Measurements from ENCODE around the gene NTRK3. TPM values are rescaled to one million over a fixed set of nuclear protein-coding genes. Genes with fewer than 3 reads are reported as not detected.

The NTRK3 gene
- total and polyA plus RNA-seq, 3 donors from 2014 or later = 10.7 to 40.6 (median 24.6) TPM

DNA sequence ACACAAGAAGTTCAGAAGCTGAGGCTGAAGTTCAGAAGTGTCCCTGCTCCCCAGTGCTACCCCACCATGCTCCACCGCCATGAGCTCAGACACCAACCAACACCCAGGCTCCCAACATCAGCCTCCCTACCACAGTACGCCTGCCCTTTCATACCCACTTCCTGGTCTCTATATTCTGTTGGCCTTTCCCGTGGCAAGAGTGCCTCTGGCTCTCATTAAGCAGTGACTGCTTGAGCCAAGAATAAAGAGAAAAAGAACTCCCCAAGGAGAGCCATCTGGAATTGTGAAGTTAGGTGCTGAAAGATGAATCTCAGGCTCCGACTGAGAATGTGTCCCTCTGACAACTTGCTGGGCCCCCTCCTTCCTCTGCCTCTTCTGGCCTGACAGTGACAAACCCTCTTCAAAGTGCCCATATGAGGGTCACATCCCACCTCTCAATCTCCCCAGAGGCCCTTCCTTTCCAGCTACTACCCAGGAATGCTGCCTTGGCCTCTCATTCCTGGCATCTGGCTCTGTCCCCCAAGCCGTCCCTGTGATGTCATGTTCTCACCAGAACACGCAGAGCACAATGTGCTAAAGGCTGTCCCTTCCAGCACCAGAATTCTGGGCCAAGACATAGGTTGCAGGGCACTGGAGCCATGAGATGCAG is 306.8 kb downstream of the NTRK3 start:
- Histone ChIP-seq H3K27me3 (no peaks in the 10 kb centered on the region), H3K27ac (peak overlapping the region; percentile 8 to 76), H3K36me3 (ENCODE audit: low read depth, missing control alignments) (no peaks in the 10 kb centered on the region), H3K4me3 (no peak overlapping the region), H3K9me3 (no peaks in the 10 kb centered on the region), H3K4me1 (peaks cover 12% of the 10 kb centered on the region)
- intact Hi-C loops (cut with DNase I; ENCODE audit: low total_unique reads) = no loop called here
- TF ChIP-seq, protein P1, sequence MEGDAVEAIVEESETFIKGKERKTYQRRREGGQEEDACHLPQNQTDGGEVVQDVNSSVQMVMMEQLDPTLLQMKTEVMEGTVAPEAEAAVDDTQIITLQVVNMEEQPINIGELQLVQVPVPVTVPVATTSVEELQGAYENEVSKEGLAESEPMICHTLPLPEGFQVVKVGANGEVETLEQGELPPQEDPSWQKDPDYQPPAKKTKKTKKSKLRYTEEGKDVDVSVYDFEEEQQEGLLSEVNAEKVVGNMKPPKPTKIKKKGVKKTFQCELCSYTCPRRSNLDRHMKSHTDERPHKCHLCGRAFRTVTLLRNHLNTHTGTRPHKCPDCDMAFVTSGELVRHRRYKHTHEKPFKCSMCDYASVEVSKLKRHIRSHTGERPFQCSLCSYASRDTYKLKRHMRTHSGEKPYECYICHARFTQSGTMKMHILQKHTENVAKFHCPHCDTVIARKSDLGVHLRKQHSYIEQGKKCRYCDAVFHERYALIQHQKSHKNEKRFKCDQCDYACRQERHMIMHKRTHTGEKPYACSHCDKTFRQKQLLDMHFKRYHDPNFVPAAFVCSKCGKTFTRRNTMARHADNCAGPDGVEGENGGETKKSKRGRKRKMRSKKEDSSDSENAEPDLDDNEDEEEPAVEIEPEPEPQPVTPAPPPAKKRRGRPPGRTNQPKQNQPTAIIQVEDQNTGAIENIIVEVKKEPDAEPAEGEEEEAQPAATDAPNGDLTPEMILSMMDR (IDR thresholded peaks at IDR 0.05) = no peak
- TF ChIP-seq POLR2A (IDR thresholded peaks at IDR 0.05) = no peak
- WGBS, 2 donors = 49 to 71% methylated on average over 6 of the region's 6 CpGs
- DNase-seq = peak; percentile 22

DNA sequence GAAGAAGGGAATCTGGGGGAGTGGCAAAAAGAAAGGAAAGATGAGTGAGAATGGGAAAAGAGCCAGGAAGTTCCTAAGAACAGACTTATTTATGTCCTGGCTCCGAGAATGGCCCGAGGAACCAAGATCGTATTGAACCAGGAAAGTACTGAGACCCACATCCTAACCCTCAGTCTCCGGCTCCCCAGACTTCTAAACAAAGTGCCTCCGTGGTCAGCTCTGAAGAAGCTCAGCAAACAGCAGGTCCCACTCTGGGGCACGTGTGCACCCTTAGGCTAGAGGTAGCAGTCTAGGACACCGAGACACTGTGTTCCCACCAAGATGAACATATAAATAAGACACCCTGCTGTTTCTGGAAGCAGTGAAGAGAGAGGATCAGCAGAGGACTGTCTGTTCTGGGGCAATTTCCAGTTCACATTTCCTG is 307.4 kb downstream of the NTRK3 start:
- no peaks in the 10 kb centered on the region for H3K9me3 ChIP-seq
- H3K4me1 ChIP-seq = peaks cover 12% of the 10 kb centered on the region
- H3K36me3 ChIP-seq (ENCODE audit: low read depth, missing control alignments) = no peaks in the 10 kb centered on the region
- no peak overlapping the region for H3K4me3 ChIP-seq
- 37 to 43% methylated on average over 7 of the region's 7 CpGs for WGBS, 2 donors
- intact Hi-C loops (cut with DNase I; ENCODE audit: low total_unique reads) = no loop called here
- no peaks in the 10 kb centered on the region for H3K27me3 ChIP-seq
- peak; percentile 70 for DNase-seq
- TF ChIP-seq POLR2A (IDR thresholded peaks at IDR 0.05) = no peak
- TF ChIP-seq, protein P1 (IDR thresholded peaks at IDR 0.05) = no peak
- peak overlapping the region; percentile 8 to 76 for H3K27ac ChIP-seq

DNA sequence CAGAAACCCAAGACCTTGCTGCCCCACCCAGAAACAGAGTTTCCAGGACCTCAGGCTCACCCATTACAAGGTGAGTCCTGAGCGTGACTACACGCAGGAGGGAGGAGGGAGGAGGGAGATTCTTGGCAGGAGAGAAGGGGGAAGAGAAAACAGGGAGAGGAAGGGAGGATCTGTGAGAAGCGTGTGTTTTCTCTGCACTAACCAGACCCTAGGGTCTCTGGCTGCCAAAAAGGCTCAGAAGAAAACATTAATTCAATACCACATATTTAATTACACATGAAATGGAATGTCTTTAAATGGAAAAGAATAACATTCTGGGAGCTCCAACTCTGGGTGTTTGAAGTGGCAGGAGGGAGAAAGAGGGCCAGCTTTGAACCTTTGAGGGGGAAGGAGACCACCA is 309.0 kb downstream of the NTRK3 start:
- Histone ChIP-seq H3K4me1 (peaks cover 12% of the 10 kb centered on the region), H3K4me3 (no peak overlapping the region), H3K27me3 (no peaks in the 10 kb centered on the region), H3K27ac (no peak overlapping the region), H3K9me3 (no peaks in the 10 kb centered on the region), H3K36me3 (ENCODE audit: low read depth, missing control alignments) (no peaks in the 10 kb centered on the region)
- no peak for DNase-seq
- 81 to 82% methylated on average over 3 of the region's 3 CpGs for WGBS, 2 donors
- TF ChIP-seq, protein P1 (IDR thresholded peaks at IDR 0.05) = no peak
- TF ChIP-seq POLR2A (IDR thresholded peaks at IDR 0.05) = no peak
- intact Hi-C loops (cut with DNase I; ENCODE audit: low total_unique reads) = no loop called here

DNA sequence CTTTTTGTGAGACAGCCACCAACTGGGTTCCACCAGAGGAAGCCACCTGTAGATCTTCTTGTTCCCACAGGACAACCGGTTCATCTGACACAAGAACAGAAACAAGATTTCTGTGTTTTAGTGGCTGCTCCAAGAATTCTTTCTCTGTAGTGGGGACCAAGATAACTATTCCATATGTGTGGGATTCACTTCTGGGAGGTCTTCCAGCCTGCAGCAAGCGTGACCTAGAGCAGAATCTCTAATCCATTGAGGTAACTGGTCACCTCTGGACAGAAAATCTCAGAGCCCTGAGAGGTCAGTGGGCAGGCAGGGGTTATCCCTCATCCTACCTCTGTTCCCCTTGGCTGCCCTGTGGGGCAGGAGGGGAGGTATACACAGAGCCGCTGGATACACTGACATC is 311.3 kb downstream of the NTRK3 start:
- Histone ChIP-seq H3K27me3 (no peaks in the 10 kb centered on the region), H3K27ac (no peak overlapping the region)
- 61 to 63% methylated on average over 3 of the region's 3 CpGs for WGBS, 2 donors

More for the DNA sequence above, 311.3 kb downstream of the NTRK3 start:
- H3K36me3 ChIP-seq (ENCODE audit: low read depth, missing control alignments) = no peaks in the 10 kb centered on the region
- H3K4me3 ChIP-seq = no peak overlapping the region
- intact Hi-C loops (cut with DNase I; ENCODE audit: low total_unique reads) = no loop called here
- no peaks in the 10 kb centered on the region for H3K9me3 ChIP-seq
- DNase-seq = no peak
- peaks cover 12% of the 10 kb centered on the region for H3K4me1 ChIP-seq
- TF ChIP-seq, protein P1 (IDR thresholded peaks at IDR 0.05) = no peak
- no peak for TF ChIP-seq POLR2A (IDR thresholded peaks at IDR 0.05)

All from testis (tissue), 3 donors.